ENCODE data around the gene L3HYPDH. TPM values are rescaled to one million over a fixed set of nuclear protein-coding genes. Genes with fewer than 3 reads are reported as not detected.
"Not testable (repeated sequence)": the region's sequence is repeated elsewhere in the genome, so short reads cannot be mapped to it uniquely, and the experiment has no call there.

L3HYPDH gene
- total and polyA plus RNA-seq, 8 donors = 6.7 to 20.9 (median 10.4) TPM

- no peak for ATAC-seq
- no peak for TF ChIP-seq CTCF (IDR thresholded peaks at IDR 0.05)
Measured at GRCh38 chr14:59451849-59452248, 32.4 kb downstream of the L3HYPDH start.

GRCh38 chr14:59450716-59451115 is 33.5 kb downstream of the L3HYPDH start:
- no peak for FAIRE-seq
- Histone ChIP-seq H3K27ac (no peak overlapping the region), H3K4me1 (no peaks in the 10 kb centered on the region), H3K36me3 (no peaks in the 10 kb centered on the region), H3K9me3 (no peaks in the 10 kb centered on the region), H3K27me3 (no peaks in the 10 kb centered on the region), H3K4me3 (no peak overlapping the region)
- no peak for DNase-seq
- 92 to 95% methylated on average over 3 of the region's 3 CpGs for WGBS, 2 donors
- intact Hi-C loops (cut with DNase I) = loop anchor here in 1 of 3 donors (10.0 kb wide), 1 partner anchor 316 kb away; no protein-coding TSS in a partner anchor
- TF ChIP-seq CTCF (IDR thresholded peaks at IDR 0.05) = no peak
- no peak for ATAC-seq

More at GRCh38 chr14:59451849-59452248, 32.4 kb downstream of the L3HYPDH start:
- no peak overlapping the region for H3K27ac ChIP-seq
- no peaks in the 10 kb centered on the region for H3K9me3 ChIP-seq
- 95 to 97% methylated on average over 1 of the region's 1 CpG for WGBS, 2 donors
- no peaks in the 10 kb centered on the region for H3K27me3 ChIP-seq
- no peak overlapping the region for H3K4me3 ChIP-seq
- no peak for FAIRE-seq
- intact Hi-C loops (cut with DNase I) = loop anchor here in 1 of 3 donors (10.0 kb wide), 1 partner anchor 317 kb away; no protein-coding TSS in a partner anchor
- DNase-seq = no peak
- no peaks in the 10 kb centered on the region for H3K36me3 ChIP-seq
- no peaks in the 10 kb centered on the region for H3K4me1 ChIP-seq

- H3K4me1 ChIP-seq; intact Hi-C loops (cut with DNase I); H3K27ac ChIP-seq; H3K36me3 ChIP-seq; H3K4me3 ChIP-seq; ATAC-seq; H3K27me3 ChIP-seq; H3K9me3 ChIP-seq; FAIRE-seq; DNase-seq: not testable (repeated sequence)
- 74 to 75% methylated on average over 2 of the region's 2 CpGs for WGBS, 2 donors
Measured at GRCh38 chr14:59448673-59449072, 35.5 kb downstream of the L3HYPDH start.

- 62 to 69% methylated on average over 5 of the region's 5 CpGs for WGBS, 2 donors
- ATAC-seq (peak in 1 of 4 donors; percentile 22), FAIRE-seq (no peak), DNase-seq (no peak)
- no peak for TF ChIP-seq CTCF (IDR thresholded peaks at IDR 0.05)
- no peaks in the 10 kb centered on the region for H3K4me1 ChIP-seq
- H3K9me3 ChIP-seq = no peaks in the 10 kb centered on the region
- H3K27me3 ChIP-seq = peaks cover 0 to 4% (median 0%) of the 10 kb centered on the region in 4 donors
- H3K4me3 ChIP-seq = no peak overlapping the region
- intact Hi-C loops (cut with DNase I) = no loop called here
- no peak overlapping the region for H3K27ac ChIP-seq
- H3K36me3 ChIP-seq = no peaks in the 10 kb centered on the region
Measured at GRCh38 chr14:59439256-59439965, 44.8 kb downstream of the L3HYPDH start.

- H3K4me1 ChIP-seq = no peaks in the 10 kb centered on the region
- no peaks in the 10 kb centered on the region for H3K9me3 ChIP-seq
- ATAC-seq (no peak), FAIRE-seq (no peak), DNase-seq (no peak)
- peaks cover 0 to 4% (median 0%) of the 10 kb centered on the region in 4 donors for H3K27me3 ChIP-seq
- H3K36me3 ChIP-seq = no peaks in the 10 kb centered on the region
- no peak overlapping the region for H3K4me3 ChIP-seq
- no peak overlapping the region for H3K27ac ChIP-seq
- TF ChIP-seq CTCF (IDR thresholded peaks at IDR 0.05) = no peak
- WGBS, 2 donors = 85 to 88% methylated on average over 1 of the region's 1 CpG
- intact Hi-C loops (cut with DNase I) = no loop called here
Measured at GRCh38 chr14:59438195-59438647, 46.0 kb downstream of the L3HYPDH start.

Data from pancreas (tissue), 10 donors.